Fibroblast of skin of right biceps (primary cell): ENCODE measurements around the gene RASGRP1.

Experiments used
- DNase-seq: peaks from one replicate; pipeline ENCODE4 v3.0.0-alpha.2; 2013

The RASGRP1 gene

GRCh38 chr15:38563723-38564519 is 693 bp downstream of the RASGRP1 start:
- peak; percentile 36 for DNase-seq

- no peak for DNase-seq
These were observed 2.3 kb downstream of the RASGRP1 start for GRCh38 chr15:38562278-38562677.

GRCh38 chr15:38560456-38560926 is 4.1 kb downstream of the RASGRP1 start:
- no peak for DNase-seq

- peak; percentile 34 for DNase-seq
These were observed 4.8 kb downstream of the RASGRP1 start for GRCh38 chr15:38559636-38560307.

- no peak for DNase-seq
These were observed 5.5 kb downstream of the RASGRP1 start for GRCh38 chr15:38559131-38559530.

- peak; percentile 94 for DNase-seq
These were observed 6.1 kb downstream of the RASGRP1 start for GRCh38 chr15:38558372-38559059.

GRCh38 chr15:38557921-38558320 is 6.7 kb downstream of the RASGRP1 start:
- DNase-seq, result no peak

DNA sequence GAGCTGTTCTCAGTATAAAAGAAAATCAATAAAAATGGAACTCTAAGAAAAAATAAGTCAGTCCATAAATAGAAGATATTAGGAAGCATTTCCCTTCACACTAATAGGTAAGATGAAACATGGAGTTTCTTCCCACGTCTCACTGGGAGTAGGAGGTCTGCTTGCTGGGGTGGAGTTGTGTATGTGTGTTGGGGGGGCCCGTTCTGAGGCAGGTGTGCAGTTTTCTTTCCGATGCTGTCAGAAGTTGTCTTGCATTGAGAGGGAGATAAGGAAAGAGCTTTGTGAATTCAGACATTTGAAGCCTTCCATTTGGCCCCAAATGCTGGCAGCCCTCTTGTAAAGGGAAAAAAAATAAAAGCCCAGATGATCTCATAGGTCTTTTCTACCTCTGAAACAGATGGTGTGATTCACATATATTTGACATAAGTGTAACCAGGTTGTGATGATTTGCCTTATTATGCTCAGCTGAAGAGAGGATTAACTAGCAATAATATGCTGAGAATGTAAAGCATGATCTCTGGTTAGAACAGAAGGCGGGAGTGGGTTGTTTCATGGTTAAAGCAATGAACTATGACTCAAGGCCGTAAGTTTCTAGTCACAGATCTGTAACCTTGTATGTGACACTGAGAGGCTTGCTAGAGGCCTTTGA is 8.8 kb downstream of the RASGRP1 start:
- DNase-seq, result peak; percentile 95

DNA sequence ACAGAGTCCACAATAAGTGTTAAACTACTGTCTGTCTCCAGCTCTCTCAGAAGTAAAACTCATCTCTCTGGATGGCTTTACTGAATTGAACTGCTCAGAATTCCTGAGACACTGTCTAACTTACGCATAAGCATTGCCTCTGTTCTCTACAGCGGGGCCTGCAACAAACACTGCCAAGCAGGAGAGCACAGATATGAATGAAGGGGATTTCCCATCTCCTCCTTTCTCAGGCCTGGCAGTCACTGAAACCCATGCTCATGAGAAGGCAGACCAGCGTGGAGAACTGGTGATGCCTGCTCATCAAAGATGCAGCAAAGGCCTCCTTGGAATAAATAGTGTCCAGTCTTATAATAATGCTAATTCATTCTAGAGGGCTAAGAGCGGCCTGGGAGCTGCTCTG is 10.3 kb downstream of the RASGRP1 start:
- DNase-seq, result peak; percentile 31

DNA sequence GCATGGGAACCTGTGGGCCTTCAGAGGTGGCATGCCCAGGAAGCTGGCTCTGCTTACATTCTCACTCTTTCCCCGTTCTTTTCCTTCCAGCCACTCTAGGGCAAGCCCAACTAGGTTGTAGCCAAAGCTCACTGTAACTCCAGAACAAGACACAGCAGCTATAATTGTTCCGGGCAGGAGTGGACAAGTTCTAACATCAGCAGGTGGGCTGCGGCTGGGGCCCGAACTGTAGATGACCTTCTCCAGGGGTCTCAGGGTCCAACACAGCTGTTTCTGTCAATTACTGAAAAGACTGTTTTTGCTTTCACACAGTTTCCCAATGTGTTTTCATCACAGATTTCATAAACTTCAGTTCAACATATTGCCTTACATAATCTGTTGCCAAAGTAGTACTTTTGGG is 11.5 kb downstream of the RASGRP1 start:
- DNase-seq, result no peak

DNA sequence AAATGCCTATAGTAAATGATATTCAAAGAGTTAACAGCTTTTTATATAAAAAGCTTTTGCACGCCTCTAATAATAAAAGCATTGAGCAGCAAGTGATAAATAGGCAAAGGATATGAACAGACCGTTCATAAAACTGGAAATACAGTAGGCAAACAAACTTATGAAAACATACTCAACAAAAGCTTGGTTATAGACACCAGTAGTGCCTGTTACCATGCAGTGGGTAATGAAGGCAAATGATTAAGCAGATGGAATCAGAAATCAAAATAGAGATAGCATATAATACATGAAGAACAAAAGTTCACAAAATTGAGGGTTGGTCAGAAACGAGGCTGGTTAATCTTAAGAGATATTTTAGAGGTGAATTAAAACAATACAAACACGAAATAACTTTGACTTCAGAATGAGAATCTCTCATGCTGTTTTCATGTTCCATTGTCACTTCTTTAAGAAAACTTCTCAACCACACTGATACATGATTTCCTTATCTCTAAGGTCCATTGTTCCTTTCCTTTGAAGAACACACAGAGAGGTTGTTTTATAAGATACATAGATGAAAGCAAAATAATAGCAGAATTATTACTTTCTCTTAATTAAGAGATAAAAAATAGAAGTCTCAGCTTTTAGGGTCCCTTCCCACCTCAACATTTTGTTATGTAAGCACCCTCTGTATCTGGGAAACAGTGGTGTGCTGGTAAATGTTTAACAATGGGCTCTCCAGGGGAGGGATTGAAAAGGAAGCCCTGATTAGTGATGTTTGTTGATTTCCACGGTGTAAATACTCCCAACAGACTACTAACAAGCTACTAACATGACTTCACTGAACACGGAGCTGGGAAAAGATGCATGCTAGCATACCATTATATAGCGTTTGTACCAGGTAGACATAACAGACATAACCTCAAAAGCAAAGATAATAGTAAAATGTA is 12.6 kb downstream of the RASGRP1 start:
- DNase-seq, result no peak

DNA sequence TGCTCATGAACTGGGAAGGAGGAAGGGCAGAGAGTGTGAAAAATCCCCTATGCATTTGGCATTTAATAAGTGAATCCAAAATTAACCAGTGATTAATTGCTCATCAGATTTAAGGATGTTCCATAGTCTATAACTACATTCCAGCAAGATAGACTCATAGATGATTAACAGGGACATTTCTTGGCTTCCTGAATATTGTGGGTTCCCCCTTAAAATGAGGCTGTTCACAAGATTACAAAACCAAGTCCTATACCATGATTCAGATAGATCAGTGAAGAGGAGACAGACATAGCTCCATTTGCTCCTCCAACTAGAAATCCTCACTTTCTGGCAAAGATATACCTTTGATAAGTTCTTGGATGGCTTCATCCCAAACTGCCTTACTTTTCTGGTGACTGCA is 15.4 kb downstream of the RASGRP1 start:
- peak; percentile 91 for DNase-seq

DNA sequence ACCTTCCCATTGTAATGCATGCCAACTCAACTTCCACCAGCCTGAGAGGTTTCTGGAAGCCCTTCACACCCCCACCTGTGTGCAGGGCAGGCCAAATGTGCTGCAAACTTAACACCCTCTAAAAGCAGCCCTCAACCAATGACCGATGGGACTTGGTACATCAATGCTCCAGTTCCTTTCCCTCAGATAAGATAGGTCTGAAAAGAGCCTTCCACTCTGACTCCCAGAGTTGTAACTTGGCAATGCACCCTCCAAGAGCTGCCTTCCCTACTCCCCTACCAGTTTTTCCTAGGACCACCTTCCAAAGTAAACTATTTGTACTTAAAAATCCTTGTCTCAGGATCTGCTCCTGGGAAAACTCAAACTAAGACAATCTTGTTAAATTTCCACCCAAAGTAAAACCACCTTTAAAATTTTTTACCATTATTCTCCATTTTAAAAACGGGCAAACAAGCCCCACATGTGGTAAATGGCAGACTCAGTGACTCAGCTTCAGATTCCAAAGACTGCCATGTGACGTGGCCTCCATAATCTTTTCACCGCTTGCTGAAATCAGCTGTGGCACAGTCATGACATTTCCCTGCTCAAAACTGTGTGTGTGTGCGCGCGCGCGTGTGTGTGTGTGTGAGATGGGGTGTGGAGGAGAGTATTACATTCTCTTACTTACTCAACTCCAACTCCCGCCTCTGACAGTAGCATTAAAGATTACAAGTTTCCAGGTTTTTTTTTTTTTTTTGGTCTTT is 17.2 kb downstream of the RASGRP1 start:
- peak; percentile 96 for DNase-seq

DNA sequence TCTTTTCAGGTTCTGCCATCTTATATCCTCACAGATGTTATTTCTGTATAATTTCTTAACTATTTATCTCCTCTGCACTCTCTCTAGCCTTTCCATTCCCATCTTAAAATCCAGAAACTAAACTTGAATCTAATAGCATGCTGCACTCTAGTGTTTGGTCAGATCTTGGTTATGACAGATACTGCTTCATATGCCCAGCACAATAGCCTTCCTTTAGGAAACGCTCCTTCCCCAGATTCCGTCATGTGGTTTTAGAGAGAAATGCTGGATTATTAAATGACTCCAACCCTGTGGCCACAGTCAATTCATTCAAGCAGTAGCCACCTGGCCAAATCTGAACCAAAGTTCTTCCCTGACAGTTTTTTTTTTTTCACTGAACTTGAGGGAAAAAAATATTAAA is 19.4 kb downstream of the RASGRP1 start:
- peak; percentile 36 for DNase-seq

DNA sequence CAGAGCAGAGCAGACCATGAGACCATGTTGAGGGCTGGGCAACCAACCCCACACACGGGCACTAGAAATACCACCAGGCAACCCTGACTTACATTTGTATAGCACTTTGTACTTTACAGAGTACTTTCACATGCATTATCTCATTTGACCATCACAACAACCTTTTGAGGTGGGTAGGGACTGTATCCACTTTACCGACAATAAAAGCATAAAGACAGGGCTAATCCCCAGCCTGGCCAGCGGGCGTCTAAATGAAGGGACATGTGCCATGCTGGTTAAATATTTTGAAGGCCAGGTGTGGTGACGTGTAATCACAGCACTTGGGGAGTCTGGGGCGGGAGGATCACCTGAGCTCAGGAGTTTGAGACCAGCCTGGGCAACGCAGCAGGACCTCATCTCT is 23.6 kb downstream of the RASGRP1 start:
- no peak for DNase-seq

GRCh38 chr15:38540510-38540909 is 24.1 kb downstream of the RASGRP1 start:
- DNase-seq, result peak; percentile 30

DNA sequence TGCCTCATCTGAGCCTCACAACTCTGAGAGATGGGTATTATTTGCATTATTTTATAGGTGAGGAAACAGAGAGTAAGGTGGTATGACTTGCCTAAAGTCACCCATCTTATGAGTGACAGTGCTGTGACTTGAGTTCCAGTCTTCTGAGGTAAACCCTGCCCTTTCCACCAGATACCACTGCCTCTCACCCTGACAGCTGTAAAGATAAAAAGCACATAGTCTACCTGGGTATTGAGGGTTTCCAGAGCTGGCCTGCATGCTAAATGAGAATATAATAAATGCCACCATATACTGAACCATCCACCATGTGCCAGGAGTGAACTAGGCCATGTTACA is 25.6 kb downstream of the RASGRP1 start:
- DNase-seq, result no peak

DNA sequence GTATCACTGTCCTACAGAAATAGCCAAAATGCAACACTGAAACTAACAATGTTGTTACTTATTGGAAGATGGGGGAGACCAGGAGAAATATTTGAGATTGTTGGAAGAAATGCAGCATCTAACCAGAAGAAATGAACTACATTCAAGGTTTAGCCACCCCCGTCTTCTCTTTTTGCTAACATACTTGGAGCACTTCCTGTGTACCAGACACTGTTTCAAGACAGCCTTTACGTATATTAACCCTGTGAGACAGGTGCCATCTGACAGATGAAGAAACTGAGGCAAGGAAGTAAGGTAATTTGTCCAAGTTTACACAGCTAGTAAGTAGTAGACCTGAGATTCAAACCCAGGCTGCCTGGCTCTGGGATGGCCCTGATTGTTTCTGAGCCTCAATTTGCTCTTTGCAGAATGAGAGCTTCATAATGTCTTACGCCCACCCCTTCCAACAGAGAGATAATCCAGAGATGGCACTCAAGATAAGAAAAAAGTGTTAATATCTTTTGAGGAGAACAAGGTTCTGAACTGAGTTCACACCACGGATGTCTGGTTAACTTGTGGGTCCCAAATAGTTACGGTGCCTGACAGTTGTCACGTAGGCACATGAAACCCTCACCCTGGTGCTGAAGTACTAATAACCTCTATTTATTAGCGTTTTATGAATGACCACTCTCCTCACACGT is 26.1 kb downstream of the RASGRP1 start:
- DNase-seq, result no peak

DNA sequence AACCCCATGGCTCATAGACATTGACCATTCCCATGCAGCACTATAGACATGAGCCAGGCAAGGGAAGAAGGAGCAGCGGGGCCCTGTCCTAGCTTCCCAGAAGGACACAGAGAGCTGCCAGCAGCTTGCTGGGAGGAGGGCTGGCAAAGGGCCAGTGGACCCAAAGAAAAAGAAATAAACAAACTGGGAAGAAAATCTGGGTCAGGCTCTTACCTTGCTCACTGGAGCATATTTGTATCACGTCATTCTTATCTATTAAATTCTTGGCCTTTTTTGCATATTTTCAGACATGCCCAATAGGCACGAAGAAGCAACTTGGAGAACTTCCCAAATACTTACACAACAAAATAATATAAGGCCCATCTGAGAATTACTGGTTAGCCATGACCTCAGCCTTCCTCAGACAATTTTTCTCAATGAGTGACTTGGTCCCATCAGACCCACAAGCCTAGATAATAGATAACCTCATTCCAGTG is 28.4 kb downstream of the RASGRP1 start:
- DNase-seq, result peak; percentile 98

DNA sequence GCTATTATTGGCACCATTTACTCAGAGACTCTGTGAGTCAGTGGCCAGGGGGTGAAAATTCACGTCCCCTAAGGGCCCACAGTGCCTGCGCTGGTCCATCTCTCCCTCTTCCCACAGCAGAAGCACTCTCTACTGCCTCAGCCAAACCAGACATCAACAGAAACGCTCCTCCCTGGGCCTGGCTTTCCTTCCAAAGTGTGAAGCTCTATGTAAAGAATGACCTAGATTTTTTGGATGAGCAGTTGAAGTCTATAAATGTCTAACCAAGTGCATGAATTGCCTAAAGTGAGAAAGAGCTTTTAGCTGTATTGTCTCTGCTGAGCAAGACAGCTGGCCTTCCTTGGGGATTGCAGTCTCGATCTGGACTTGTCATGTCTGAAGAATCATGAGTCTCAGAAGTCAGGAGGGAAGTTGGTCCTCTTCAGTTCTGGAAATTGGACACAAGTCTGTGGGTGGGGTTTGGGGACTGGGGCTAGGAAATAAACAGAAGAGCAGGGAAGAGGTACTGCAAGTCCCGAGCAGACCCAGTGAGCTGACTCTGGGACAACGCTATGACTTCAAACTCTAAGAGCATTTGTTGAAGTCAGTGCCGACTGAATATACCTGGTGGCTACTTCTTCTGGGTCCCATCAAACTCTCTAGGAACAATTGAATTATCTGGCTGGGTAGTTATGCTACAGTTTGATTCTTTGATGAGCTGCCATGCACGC is 29.0 kb downstream of the RASGRP1 start:
- DNase-seq, result peak; percentile 72
